Fibroblast of upper back skin (primary cell): ENCODE measurements around the gene NFKBIL1.

Experiments
- DNase-seq: peaks from one replicate; pipeline ENCODE4 v3.0.0-alpha.2; 2013

Gene NFKBIL1

GRCh38 chr6:31567531-31568370 lies 20.3 kb downstream of the NFKBIL1 start:
- DNase-seq, result no peak

- DNase-seq, result no peak
Observed at GRCh38 chr6:31568537-31568961, 21.1 kb downstream of the NFKBIL1 start.

GRCh38 chr6:31569861-31570536 lies 22.6 kb downstream of the NFKBIL1 start:
- no peak for DNase-seq

- no peak for DNase-seq
Observed at GRCh38 chr6:31572041-31572911, 24.9 kb downstream of the NFKBIL1 start, which contains the start of gene LTA. Gene LTA, plus strand, starts transcription at chr6:31572289. Its CDS starts 454 bp downstream, at chr6:31572743.

- no peak for DNase-seq
Observed at GRCh38 chr6:31573239-31574105, 26.1 kb downstream of the NFKBIL1 start.

- no peak for DNase-seq
Observed at GRCh38 chr6:31574106-31575061, 27.0 kb downstream of the NFKBIL1 start.

- no peak for DNase-seq
Observed at GRCh38 chr6:31575335-31575901, 28.0 kb downstream of the NFKBIL1 start, which contains the start of gene TNF. Gene TNF, plus strand, starts transcription at chr6:31575565. Its CDS starts 177 bp downstream, at chr6:31575742.

GRCh38 chr6:31575952-31576685 lies 28.7 kb downstream of the NFKBIL1 start:
- DNase-seq, result no peak

GRCh38 chr6:31576897-31577578 lies 29.6 kb downstream of the NFKBIL1 start:
- no peak for DNase-seq

- no peak for DNase-seq
Observed at GRCh38 chr6:31577579-31577966, 30.2 kb downstream of the NFKBIL1 start.

GRCh38 chr6:31578184-31579118 lies 31.0 kb downstream of the NFKBIL1 start:
- DNase-seq, result no peak

GRCh38 chr6:31579119-31579505 lies 31.7 kb downstream of the NFKBIL1 start:
- DNase-seq, result no peak

- DNase-seq, result no peak
Observed at GRCh38 chr6:31579546-31580437, 32.4 kb downstream of the NFKBIL1 start.

- no peak for DNase-seq
Observed at GRCh38 chr6:31580438-31580740, 33.0 kb downstream of the NFKBIL1 start.

- peak; percentile 77 for DNase-seq
Observed at GRCh38 chr6:31580807-31581433, 33.5 kb downstream of the NFKBIL1 start.

- DNase-seq, result no peak
Observed at GRCh38 chr6:31581434-31582229, 34.2 kb downstream of the NFKBIL1 start.
